Ovary (tissue), 3 donors: ENCODE results near the gene ZMYM2.

Experiments used
- EP300 ChIP-seq: sonication (generic); formaldehyde crosslinking; IDR thresholded peaks from one replicate; pipeline ENCODE4 v1.6.1; 2017; ENCODE audit warnings: antibody characterized with exemption
- POLR2A ChIP-seq: fragments of 450-650 bp; IDR thresholded peaks from one replicate; pipeline ENCODE4 v1.6.1; 2017; ENCODE audit warnings: antibody characterized with exemption, mild to moderate bottlenecking, moderate library complexity
- TF ChIP-seq, protein P1 (sequence below), 3 donors: fragments of 450-650 bp in 2 of 3; fragments of 200-600 bp in 1 of 3; IDR thresholded peaks; one replicate each; pipeline versions ENCODE4 v1.5.1 to v1.8.0; 2016 to 2022; ENCODE audit warnings: antibody characterized with exemption in 3 of 3, mild to moderate bottlenecking in 1 of 3
- donor health status: DM: no; HTN: no; CAD: no.

DNA sequence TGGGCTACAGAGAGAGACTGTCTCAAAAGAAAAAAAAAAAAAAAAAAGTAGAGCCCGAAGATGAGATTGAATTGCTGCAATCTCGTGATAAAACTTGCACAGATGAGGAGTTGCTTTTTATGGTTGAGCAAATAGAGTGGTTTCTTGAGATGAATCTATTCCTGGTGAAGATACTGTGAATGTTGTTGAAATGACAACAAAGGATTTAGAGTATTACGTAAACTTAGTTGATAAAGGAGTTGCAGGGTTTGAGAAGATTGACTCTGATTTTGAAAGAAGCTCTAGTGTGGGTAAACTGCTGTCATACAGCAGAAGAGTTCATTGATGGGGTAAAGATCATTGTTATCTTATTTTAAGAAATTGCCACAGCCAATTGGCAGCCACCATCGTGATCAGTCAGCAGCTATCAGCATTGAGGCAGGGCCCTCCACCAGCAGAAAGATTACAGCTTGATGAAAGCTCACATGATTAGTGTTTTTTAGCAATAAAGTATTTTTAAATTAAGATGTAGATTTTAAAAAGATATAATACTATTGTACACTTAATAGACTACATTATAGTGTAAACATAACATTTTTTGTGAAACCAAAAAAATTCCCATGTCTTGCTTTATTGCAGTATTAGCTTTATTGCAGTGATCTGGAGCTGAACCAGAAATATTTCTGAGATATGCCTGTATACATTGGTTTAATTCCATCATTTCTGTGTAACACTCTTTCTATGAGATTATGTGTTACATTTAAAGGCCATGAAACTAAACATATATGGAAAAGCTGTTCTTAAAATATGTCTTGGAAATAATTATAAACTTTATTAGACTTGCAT lies 43.1 kb downstream of the ZMYM2 start:
- no peak for TF ChIP-seq EP300
- no peak for TF ChIP-seq POLR2A
- TF ChIP-seq, protein P1, sequence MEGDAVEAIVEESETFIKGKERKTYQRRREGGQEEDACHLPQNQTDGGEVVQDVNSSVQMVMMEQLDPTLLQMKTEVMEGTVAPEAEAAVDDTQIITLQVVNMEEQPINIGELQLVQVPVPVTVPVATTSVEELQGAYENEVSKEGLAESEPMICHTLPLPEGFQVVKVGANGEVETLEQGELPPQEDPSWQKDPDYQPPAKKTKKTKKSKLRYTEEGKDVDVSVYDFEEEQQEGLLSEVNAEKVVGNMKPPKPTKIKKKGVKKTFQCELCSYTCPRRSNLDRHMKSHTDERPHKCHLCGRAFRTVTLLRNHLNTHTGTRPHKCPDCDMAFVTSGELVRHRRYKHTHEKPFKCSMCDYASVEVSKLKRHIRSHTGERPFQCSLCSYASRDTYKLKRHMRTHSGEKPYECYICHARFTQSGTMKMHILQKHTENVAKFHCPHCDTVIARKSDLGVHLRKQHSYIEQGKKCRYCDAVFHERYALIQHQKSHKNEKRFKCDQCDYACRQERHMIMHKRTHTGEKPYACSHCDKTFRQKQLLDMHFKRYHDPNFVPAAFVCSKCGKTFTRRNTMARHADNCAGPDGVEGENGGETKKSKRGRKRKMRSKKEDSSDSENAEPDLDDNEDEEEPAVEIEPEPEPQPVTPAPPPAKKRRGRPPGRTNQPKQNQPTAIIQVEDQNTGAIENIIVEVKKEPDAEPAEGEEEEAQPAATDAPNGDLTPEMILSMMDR (IDR thresholded peaks at IDR 0.05), result no peak
